Natural killer cell (primary cell): Measurements from ENCODE around the gene DLG1. TPM values are rescaled to one million over a fixed set of nuclear protein-coding genes. Genes with fewer than 3 reads are reported as not detected.

Experiments used
- ATAC-seq, 3 donors: fragments of 150-1000 bp in 2 of 3; fragments of 200-7000 bp in 1 of 3; cut with Tn5 transposase; 1 replicate in 1 of 3; 2 replicates in 2 of 3; pipeline ENCODE4 v1.10.0; 2021; ENCODE audit warnings: mild to moderate bottlenecking in 2 of 3, moderate library complexity in 2 of 3
- DNase-seq, 2 donors: peaks; one replicate each; pipeline versions ENCODE4 v3.0.0 to v3.0.0-alpha.2; 2013 to 2021; ENCODE audit warnings: mixed read lengths in 1 of 2
- H3K27ac ChIP-seq: one replicate; pipeline ENCODE4 v1.5.1; 2013; ENCODE audit warnings: mild to moderate bottlenecking, low read length
- H3K27me3 ChIP-seq: one replicate; pipeline ENCODE4 v1.6.1; 2013; ENCODE audit warnings: low read length; ENCODE audit not compliant: control insufficient read depth, insufficient read depth
- H3K36me3 ChIP-seq: one replicate; pipeline ENCODE4 v1.6.1; 2013; ENCODE audit warnings: low read length; ENCODE audit not compliant: control insufficient read depth, insufficient read depth
- H3K4me1 ChIP-seq: one replicate; pipeline ENCODE4 v1.6.1; 2013; ENCODE audit warnings: low read length; ENCODE audit not compliant: control insufficient read depth, insufficient read depth
- H3K4me3 ChIP-seq: one replicate; pipeline ENCODE4 v1.5.1; 2013; ENCODE audit warnings: low read length
- H3K9me3 ChIP-seq: one replicate; pipeline ENCODE4 v1.6.1; 2013; ENCODE audit warnings: low read length; ENCODE audit not compliant: control insufficient read depth, insufficient read depth
- H3K27ac Mint-ChIP-seq, 2 donors: one replicate each; pipeline ENCODE4 v1.8.0; 2022; ENCODE audit warnings: mild to moderate bottlenecking in 2 of 2, mixed read lengths in 2 of 2, moderate library complexity in 1 of 2
- H3K27me3 Mint-ChIP-seq, 2 donors: one replicate each; pipeline ENCODE4 v1.8.0; 2022; ENCODE audit warnings: low read depth in 2 of 2, mixed read lengths in 2 of 2
- H3K36me3 Mint-ChIP-seq: one replicate; pipeline ENCODE4 v1.8.0; 2022; ENCODE audit warnings: mixed read lengths
- H3K4me1 Mint-ChIP-seq, 2 donors: one replicate each; pipeline ENCODE4 v1.8.0; 2022; ENCODE audit warnings: mixed read lengths in 2 of 2
- H3K4me3 Mint-ChIP-seq: one replicate; pipeline ENCODE4 v1.8.0; 2022; ENCODE audit warnings: mild to moderate bottlenecking, moderate library complexity, mixed read lengths
- H3K9me3 Mint-ChIP-seq, 2 donors: one replicate each; pipeline ENCODE4 v1.8.0; 2022; ENCODE audit warnings: mixed read lengths in 2 of 2
- CTCF ChIP-seq: fragments of 200-600 bp; IDR thresholded peaks from one replicate; pipeline ENCODE4 v1.8.0; 2022; ENCODE audit warnings: antibody characterized with exemption
- WGBS: methylation state at CpG from one replicate; pipeline ENCODE4 v1.1.7; 2013; ENCODE audit warnings: missing lambda C conversion rate; ENCODE audit not compliant: insufficient coverage; 5-methylcytosine and 5-hydroxymethylcytosine counted together
- intact Hi-C: fragments of 100-400 bp; cut with micrococcal nuclease; formaldehyde crosslinking; loops from one replicate; pipeline ENCODE4 v1.14.2; 2022
- total RNA-seq, 4 donors: library from RNA; stranded (reverse); fragments of 120-200 nt in 1 of 4; gene quantifications; one replicate each; pipeline versions ENCODE4 v1.2.3 to v1.2.4, GENCODE V29; 2013 to 2022

The DLG1 gene
- total RNA-seq, 3 donors from 2014 or later (not counting 1 experiment from before 2014, with no cell fraction given) = 82.0 to 91.8 (median 89.0) TPM

- H3K36me3 Mint-ChIP-seq = no peaks in the 10 kb centered on the region
- no peaks in the 10 kb centered on the region for H3K27me3 ChIP-seq
- no peaks in the 10 kb centered on the region for H3K4me1 ChIP-seq
- DNase-seq (no peak), ATAC-seq (no peak)
- no peak overlapping the region for H3K27ac ChIP-seq
- H3K4me1 Mint-ChIP-seq = no peaks in the 10 kb centered on the region
- H3K27ac Mint-ChIP-seq = no peak overlapping the region
- TF ChIP-seq CTCF = no peak
- H3K36me3 ChIP-seq = no peaks in the 10 kb centered on the region
- no peaks in the 10 kb centered on the region for H3K27me3 Mint-ChIP-seq
- intact Hi-C loops = no loop called here
- no peak overlapping the region for H3K4me3 Mint-ChIP-seq
- no peak overlapping the region for H3K4me3 ChIP-seq
- H3K9me3 ChIP-seq = no peaks in the 10 kb centered on the region
- 91% methylated on average over 19 of the region's 19 CpGs for WGBS
- H3K9me3 Mint-ChIP-seq = no peaks in the 10 kb centered on the region
Observed at GRCh38 chr3:196995027-196995426, 303.4 kb downstream of the DLG1 start.

GRCh38 chr3:196994056-196994455, 304.4 kb downstream of the DLG1 start:
- intact Hi-C loops = no loop called here

More at GRCh38 chr3:196994056-196994455, 304.4 kb downstream of the DLG1 start:
- Mint-ChIP-seq H3K36me3 (no peaks in the 10 kb centered on the region), H3K4me3 (no peak overlapping the region), H3K27ac (no peak overlapping the region), H3K4me1 (no peaks in the 10 kb centered on the region), H3K9me3 (no peaks in the 10 kb centered on the region), H3K27me3 (no peaks in the 10 kb centered on the region)
- Histone ChIP-seq H3K4me3 (no peak overlapping the region), H3K9me3 (no peaks in the 10 kb centered on the region), H3K27ac (no peak overlapping the region), H3K36me3 (no peaks in the 10 kb centered on the region), H3K27me3 (no peaks in the 10 kb centered on the region), H3K4me1 (no peaks in the 10 kb centered on the region)
- no peak for DNase-seq
- WGBS = 86% methylated on average over 16 of the region's 16 CpGs
- no peak for TF ChIP-seq CTCF
- no peak for ATAC-seq
